Esophagus muscularis mucosa (tissue), 4 donors: Measurements from ENCODE around the gene MDM2. TPM values are rescaled to one million over a fixed set of nuclear protein-coding genes. Genes with fewer than 3 reads are reported as not detected.

ENCODE experiments used
- DNase-seq: peaks from one replicate; pipeline ENCODE4 v3.0.0-alpha.2; 2017; ENCODE audit errors: extremely low spot score
- H3K27ac ChIP-seq, 4 donors: fragments of 200-600 bp; sonication (generic); replicated peaks in 1 of 4; 1 replicate in 3 of 4; 2 replicates in 1 of 4; pipeline ENCODE4 v1.5.1; 2016 to 2019; ENCODE audit warnings: mild to moderate bottlenecking in 1 of 4
- H3K27me3 ChIP-seq, 4 donors: fragments of 200-600 bp; sonication (generic); one replicate each; pipeline versions ENCODE4 v1.5.1 to v1.6.0; 2016 to 2019
- H3K36me3 ChIP-seq, 4 donors: fragments of 200-600 bp; sonication (generic); one replicate each; pipeline ENCODE4 v1.5.1; 2016 to 2019
- H3K4me1 ChIP-seq, 4 donors: fragments of 200-600 bp; sonication (generic); one replicate each; pipeline ENCODE4 v1.5.1; 2016 to 2019
- H3K4me3 ChIP-seq, 4 donors: fragments of 200-600 bp; sonication (generic); 1 replicate in 2 of 4; 2 replicates in 2 of 4; pipeline ENCODE4 v1.5.1; 2016 to 2019; ENCODE audit warnings: mild to moderate bottlenecking in 4 of 4, moderate library complexity in 1 of 4
- H3K9me3 ChIP-seq, 4 donors: fragments of 200-600 bp; sonication (generic); 1 replicate in 3 of 4; 2 replicates in 1 of 4; pipeline ENCODE4 v1.5.1; 2016 to 2019
- EP300 ChIP-seq: sonication (generic); formaldehyde crosslinking; IDR thresholded peaks from one replicate; pipeline ENCODE4 v1.6.1; 2017; ENCODE audit warnings: antibody characterized with exemption
- POLR2A ChIP-seq: fragments of 450-650 bp; IDR thresholded peaks from one replicate; pipeline ENCODE4 v1.6.1; 2017; ENCODE audit warnings: antibody characterized with exemption, moderate library complexity, mild to moderate bottlenecking, low read depth
- POLR2AphosphoS5 ChIP-seq, 2 donors: sonication (generic); formaldehyde crosslinking; IDR thresholded peaks; one replicate each; pipeline ENCODE4 v1.6.1; 2017; ENCODE audit warnings: antibody characterized with exemption in 2 of 2
- WGBS: methylation state at CpG from one replicate; pipeline ENCODE4 v1.1.5; 2018; 5-methylcytosine and 5-hydroxymethylcytosine counted together
- intact Hi-C: fragments of 100-400 bp; cut with DNase I; formaldehyde crosslinking; loops from one replicate; pipeline ENCODE4 v1.15.1; 2023
- total RNA-seq, 4 donors: library from RNA; depleted of rRNA; stranded (reverse); fragments of >200 nt; gene quantifications; one replicate each; pipeline versions ENCODE4 v1.1.0 to v1.2.1, GENCODE V29; 2016
- TF ChIP-seq, protein P1 (sequence below), 3 experiments: fragments of 200-600 bp in 2 of 3; fragments of 450-650 bp in 1 of 3; sonication (generic) in 2 of 3; IDR thresholded peaks; one replicate each; pipeline ENCODE4 v1.5.1; 2017 to 2019; ENCODE audit warnings: antibody characterized with exemption in 3 of 3, mild to moderate bottlenecking in 2 of 3, moderate library complexity in 1 of 3

The MDM2 gene
- total RNA-seq, 4 donors from 2014 or later = 33.3 to 47.2 (median 40.0) TPM

- Histone ChIP-seq H3K27me3 (no peaks in the 10 kb centered on the region), H3K4me3 (no peak overlapping the region), H3K9me3 (no peaks in the 10 kb centered on the region), H3K4me1 (no peaks in the 10 kb centered on the region), H3K36me3 (peaks cover 0 to 31% (median 11%) of the 10 kb centered on the region in 4 donors), H3K27ac (no peak overlapping the region)
- WGBS = 52% methylated on average over 6 of the region's 6 CpGs
- no peak for DNase-seq
- intact Hi-C loops = loop anchor here (5.0 kb wide), 1 partner anchor 205 kb away; no protein-coding TSS in a partner anchor
- TF ChIP-seq POLR2AphosphoS5 (IDR thresholded peaks at IDR 0.05) (no peak), POLR2A (no peak), EP300 (no peak)
- TF ChIP-seq, protein P1, sequence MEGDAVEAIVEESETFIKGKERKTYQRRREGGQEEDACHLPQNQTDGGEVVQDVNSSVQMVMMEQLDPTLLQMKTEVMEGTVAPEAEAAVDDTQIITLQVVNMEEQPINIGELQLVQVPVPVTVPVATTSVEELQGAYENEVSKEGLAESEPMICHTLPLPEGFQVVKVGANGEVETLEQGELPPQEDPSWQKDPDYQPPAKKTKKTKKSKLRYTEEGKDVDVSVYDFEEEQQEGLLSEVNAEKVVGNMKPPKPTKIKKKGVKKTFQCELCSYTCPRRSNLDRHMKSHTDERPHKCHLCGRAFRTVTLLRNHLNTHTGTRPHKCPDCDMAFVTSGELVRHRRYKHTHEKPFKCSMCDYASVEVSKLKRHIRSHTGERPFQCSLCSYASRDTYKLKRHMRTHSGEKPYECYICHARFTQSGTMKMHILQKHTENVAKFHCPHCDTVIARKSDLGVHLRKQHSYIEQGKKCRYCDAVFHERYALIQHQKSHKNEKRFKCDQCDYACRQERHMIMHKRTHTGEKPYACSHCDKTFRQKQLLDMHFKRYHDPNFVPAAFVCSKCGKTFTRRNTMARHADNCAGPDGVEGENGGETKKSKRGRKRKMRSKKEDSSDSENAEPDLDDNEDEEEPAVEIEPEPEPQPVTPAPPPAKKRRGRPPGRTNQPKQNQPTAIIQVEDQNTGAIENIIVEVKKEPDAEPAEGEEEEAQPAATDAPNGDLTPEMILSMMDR (IDR thresholded peaks at IDR 0.05) = no peak
Measured at GRCh38 chr12:68866950-68867349, 59.0 kb downstream of the MDM2 start.

GRCh38 chr12:68867606-68868005, 59.6 kb downstream of the MDM2 start:
- DNase-seq = no peak
- no peaks in the 10 kb centered on the region for H3K27me3 ChIP-seq
- no peak overlapping the region for H3K27ac ChIP-seq
- intact Hi-C loops = loop anchor here (5.0 kb wide), 1 partner anchor 205 kb away; no protein-coding TSS in a partner anchor
- TF ChIP-seq EP300 (no peak), POLR2A (no peak), POLR2AphosphoS5 (IDR thresholded peaks at IDR 0.05) (no peak)
- TF ChIP-seq, protein P1 (IDR thresholded peaks at IDR 0.05) = no peak
- WGBS = 94% methylated on average over 3 of the region's 5 CpGs
- H3K36me3 ChIP-seq = peaks cover 0 to 31% (median 11%) of the 10 kb centered on the region in 4 donors
- H3K9me3 ChIP-seq = no peaks in the 10 kb centered on the region
- no peaks in the 10 kb centered on the region for H3K4me1 ChIP-seq
- H3K4me3 ChIP-seq = no peak overlapping the region

DNA sequence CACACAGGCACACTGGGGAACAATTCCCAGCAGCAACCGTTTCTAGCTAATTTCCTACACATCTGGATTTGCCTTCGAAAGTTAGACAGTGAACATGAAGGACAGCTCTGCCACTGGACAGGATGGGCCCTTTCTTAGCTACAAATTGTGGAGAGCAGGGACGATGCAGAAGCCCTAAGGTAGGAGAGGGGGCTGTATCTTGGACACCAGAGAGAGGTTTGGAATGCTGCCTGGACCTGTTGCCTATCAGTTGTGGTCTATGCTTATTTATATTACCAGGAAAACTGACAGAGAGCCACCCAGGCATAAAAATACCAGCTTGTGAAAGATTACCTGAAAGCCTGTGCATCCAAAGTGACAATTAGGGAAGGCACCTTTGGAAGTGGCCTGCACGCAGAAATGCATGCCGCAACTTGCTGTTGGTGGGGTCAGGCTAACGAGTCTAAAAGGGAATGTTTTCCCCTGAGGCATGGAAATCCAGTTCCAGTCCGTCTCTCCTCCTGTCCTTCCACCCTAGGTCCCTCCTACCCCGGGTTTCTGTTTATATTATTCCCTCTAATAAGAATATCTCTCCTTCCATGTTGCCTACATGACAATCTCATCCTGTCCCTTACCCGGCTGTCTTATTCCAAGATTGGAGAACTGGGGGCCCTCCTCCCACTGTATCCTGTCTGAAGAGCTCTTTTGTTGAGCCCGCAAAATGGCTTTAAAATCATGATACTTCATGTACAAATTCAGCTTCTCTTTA, 60.2 kb downstream of the MDM2 start:
- 83% methylated on average over 10 of the region's 10 CpGs for WGBS

GRCh38 chr12:68870011-68870410, 62.0 kb downstream of the MDM2 start:
- intact Hi-C loops = no loop called here

More for the DNA sequence above, 60.2 kb downstream of the MDM2 start:
- no peaks in the 10 kb centered on the region for H3K4me1 ChIP-seq
- H3K27ac ChIP-seq = no peak overlapping the region
- no peak for DNase-seq
- H3K9me3 ChIP-seq = no peaks in the 10 kb centered on the region
- no peaks in the 10 kb centered on the region for H3K27me3 ChIP-seq
- intact Hi-C loops = loop anchor here (5.0 kb wide), 1 partner anchor 204 kb away; no protein-coding TSS in a partner anchor
- TF ChIP-seq POLR2AphosphoS5 (IDR thresholded peaks at IDR 0.05) = no peak
- no peak for TF ChIP-seq EP300
- no peak for TF ChIP-seq POLR2A
- TF ChIP-seq, protein P1 (IDR thresholded peaks at IDR 0.05) = no peak
- H3K36me3 ChIP-seq = peaks cover 0 to 31% (median 11%) of the 10 kb centered on the region in 4 donors
- H3K4me3 ChIP-seq = no peak overlapping the region

More at GRCh38 chr12:68870011-68870410, 62.0 kb downstream of the MDM2 start:
- H3K9me3 ChIP-seq = no peaks in the 10 kb centered on the region
- DNase-seq = no peak
- no peaks in the 10 kb centered on the region for H3K4me1 ChIP-seq
- no peak overlapping the region for H3K27ac ChIP-seq
- peaks cover 0 to 31% (median 11%) of the 10 kb centered on the region in 4 donors for H3K36me3 ChIP-seq
- TF ChIP-seq POLR2AphosphoS5 (IDR thresholded peaks at IDR 0.05) = no peak
- TF ChIP-seq, protein P1 (IDR thresholded peaks at IDR 0.05) = no peak
- no peak for TF ChIP-seq EP300
- TF ChIP-seq POLR2A = no peak
- no peak overlapping the region for H3K4me3 ChIP-seq
- WGBS = 89% methylated on average over 5 of the region's 5 CpGs
- H3K27me3 ChIP-seq = no peaks in the 10 kb centered on the region
